ENCODE data around the gene RLN3.
"Not testable (repeated sequence)": the region's sequence is repeated elsewhere in the genome, so short reads cannot be mapped to it uniquely, and the experiment has no call there.

Gene RLN3

DNA sequence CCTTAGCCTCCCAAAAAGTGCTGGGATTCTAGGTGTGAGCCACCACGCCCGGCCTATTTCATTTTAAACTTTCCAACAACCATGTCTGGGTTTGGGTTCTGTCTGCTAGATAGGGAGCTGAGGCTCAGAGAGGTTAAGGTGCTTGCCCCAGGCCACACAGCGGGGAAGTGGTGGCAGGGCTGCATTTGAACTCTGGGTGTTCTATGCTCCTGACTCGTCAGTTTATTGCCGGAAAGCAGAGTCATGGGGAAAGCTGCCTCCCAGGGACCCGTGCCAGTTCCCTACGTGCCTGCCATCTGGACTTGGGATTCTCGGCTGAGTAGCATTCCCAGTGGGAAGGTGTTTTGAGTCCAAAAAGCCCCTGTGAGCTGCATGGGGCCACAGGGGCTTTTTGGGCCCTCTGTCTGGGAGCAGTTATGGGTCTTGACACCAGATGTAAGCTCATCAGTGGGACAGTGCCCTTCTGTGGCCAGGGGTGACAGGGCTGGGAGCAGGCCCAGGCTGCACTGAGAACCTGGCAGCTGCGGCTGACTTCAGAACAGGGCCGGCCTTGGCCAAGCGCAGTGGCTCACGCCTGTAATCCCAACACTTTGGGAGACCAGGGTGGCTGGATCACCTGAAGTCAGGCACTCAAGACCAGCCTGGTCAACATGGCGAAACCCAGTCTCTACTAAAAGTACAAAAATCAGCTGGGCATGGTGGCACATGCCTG, 32.8 kb upstream of the RLN3 start:
- DNase-seq (ENCODE audit: low read depth, low spot score), result no peak

DNA sequence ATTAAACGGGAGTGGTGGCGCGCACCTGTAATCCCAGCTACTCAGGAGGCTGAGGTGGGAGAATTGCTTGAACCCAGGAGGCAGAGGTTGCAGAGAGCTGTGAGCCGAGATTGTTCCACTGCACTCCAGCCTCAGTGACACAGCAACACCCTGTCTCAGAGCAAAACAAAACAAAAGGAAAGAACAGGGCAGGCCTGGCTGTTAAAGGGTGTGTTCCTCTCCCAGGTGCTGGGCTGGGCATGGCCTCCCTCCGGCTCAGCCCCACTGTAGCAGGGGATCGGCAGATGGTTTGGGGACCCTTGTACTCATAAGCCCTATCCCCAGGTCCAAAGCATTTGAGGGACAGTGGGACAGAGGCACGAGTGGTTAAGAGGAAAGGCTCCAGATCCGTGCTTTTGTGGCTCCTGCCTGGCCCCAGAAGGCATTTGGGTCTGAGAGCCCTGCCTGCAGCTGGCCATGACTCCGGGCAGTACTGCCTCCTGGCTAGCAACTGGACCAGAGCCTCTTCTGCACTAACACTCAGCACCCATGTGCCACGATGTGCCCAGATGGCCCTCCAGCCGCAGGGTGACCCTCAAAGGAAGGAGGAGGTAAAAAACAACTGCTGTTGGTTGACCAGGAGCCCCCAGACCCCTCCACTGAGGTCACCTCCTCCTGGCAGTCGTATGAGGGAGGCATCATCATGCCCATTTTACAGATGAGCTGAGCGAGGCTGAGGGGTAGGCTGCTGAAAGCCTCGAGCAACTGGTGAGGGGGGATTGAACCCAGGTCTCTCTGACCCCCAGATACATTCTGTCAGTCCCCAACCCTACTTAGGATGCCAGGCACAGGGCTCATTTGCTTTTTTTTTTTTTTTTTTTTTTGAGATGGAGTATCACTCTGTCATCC, 31.8 kb upstream of the RLN3 start:
- no peak for DNase-seq (ENCODE audit: low read depth, low spot score)

DNA sequence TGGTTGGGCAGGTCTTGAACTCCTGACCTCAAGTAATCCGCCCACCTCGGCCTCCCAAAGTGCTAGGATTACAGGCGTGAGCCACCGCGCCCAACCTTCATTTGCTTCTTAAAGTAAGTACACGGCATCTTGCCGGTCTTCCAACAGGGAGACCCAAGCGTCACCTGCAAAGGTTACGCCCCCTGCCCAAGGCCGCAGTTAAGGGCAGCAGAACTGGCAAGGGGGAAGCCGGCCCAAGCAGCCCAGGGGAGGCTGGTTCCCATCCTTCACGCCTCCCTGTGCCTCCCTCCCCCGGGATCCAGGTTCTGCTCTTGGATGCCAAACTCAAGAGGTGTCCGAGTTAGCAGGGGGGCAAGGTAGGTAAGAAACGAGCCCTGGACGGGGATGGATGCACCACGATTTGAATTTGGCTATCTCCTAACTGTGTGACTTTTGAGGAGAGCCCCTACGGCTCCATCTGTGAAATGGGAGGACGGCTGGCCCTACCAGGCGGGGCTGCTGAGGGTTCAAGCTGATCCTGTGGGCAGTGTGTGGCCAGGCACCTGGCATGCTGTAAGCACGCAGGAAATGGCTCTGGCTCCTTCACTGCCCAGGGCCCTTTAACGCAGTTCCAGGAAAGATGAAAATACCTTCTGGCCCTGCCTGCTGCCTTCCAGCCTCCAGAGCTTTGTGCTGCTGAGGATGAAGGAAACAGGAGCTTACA, 30.9 kb upstream of the RLN3 start:
- DNase-seq (ENCODE audit: low read depth, low spot score), result no peak

DNA sequence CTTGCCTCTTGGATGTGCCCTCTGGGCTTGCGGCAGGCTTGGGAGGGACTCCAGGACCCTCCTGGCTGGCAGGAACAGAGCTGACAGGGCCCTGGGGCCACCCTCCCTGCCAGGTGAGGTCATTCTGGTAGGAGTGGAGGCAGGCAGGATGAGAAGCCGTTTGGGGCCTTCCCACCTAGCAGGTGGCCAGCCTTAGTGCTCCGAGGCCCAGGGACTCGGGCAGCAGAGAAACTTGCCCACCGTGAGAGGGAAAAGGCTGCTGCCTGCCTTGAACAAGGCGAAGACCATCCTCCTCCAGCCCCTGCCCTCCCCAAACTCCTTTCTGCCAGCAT, 30.4 kb upstream of the RLN3 start:
- DNase-seq (ENCODE audit: low read depth, low spot score), result no peak

DNA sequence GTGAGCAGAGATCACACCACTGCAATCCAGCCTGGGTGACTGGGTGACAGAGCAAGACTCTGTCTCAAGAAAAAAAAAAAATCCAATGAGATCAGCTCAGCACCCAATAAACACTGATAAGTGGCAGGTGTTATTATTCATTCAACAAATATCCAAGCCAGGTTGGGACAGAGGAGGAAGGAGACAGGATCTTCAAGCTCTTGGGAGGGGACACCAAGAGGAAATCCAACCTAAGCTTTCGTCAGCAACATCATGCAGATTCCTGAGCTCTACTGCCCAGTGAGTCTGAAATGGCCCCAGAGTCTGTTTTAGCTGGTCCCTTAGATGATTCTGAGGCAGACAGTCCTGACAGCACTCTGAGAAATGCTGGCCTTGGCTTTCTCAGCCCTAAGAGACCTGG, 29.5 kb upstream of the RLN3 start:
- no peak for DNase-seq (ENCODE audit: low read depth, low spot score)

DNA sequence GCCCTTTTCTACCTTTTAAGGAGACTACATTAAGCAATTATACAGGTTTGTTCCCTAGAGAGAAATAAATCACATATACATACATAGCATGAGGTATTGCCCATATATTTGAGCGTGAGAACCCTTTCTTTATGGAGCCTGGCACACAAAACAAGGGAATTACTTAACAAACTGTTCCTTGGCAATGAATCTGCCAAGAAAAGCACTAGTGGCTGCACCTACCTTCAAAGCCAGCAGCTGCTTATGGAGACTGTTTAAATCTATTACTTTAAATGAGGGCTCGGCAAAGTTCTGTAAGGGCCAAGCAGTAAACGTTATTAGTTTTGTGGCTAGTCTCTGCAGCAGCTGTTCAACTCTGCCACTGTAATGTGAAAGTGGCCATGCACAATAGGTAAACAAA, 28.9 kb upstream of the RLN3 start:
- no peak for DNase-seq (ENCODE audit: low read depth, low spot score)

DNA sequence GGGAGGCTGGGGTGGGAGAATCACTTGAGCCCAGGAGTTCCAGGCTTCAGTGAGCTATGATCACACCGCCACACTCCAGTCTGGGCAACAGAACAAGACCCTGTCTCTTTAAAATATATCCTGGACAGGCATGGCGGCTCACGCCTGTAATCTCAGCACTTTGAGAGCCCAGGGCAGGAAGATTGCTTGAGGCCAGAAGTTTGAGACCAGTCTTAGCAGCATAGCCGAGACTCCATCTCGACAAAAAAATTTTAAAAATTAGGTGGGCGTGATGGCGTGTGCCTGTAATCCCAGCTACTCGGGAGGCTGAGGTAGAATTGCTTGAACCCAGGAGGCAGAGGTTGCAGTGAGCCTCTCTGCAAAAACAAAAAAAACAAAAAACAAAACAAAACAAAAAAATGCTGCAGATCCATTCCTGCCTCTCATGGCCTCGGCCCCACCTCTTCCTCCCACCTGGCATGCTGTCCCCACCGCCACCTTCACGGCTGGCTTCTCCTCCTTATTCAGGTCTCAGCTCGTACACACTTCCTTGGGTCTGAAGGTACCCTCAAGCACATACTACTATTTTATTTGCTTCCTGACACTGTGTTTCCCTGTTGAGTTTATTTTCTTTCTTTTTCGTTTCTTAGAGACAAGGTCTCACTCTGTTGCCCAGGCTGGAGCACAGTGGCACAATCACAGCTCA, 27.1 kb upstream of the RLN3 start:
- DNase-seq (ENCODE audit: low read depth, low spot score), result no peak

DNA sequence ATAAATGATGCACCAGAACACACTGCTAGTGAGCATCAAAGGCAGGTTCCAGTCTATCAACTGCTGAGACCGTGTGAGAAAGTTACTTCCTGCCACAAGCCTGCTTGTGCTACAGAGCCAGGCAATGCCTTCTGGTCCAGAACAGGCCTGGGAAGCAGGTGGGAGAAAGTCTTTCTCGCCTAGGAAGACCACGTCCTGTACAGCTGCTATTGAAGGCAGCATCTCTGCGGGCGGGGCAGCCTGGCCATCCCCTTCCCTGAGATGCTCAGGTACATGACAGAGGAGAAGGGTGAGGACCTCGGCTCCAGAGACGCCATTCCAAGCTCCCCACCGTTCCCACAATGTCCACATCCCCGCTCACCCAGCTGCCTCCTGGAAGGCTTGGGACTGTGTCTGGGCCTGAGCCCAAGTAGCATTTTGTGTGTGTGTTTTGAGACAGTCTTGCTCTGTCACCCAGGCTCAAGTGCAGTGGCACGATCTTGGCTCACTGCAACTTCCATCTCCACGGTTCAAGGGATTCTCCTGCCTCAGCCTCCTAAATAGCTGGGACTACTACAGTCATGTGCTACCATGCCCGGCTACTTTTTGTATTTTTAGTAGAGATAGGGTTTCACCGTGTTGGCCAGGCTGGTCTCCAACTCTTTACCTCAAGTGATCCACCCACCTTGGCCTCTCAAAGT, 25.2 kb upstream of the RLN3 start:
- DNase-seq (ENCODE audit: low read depth, low spot score), result no peak

DNA sequence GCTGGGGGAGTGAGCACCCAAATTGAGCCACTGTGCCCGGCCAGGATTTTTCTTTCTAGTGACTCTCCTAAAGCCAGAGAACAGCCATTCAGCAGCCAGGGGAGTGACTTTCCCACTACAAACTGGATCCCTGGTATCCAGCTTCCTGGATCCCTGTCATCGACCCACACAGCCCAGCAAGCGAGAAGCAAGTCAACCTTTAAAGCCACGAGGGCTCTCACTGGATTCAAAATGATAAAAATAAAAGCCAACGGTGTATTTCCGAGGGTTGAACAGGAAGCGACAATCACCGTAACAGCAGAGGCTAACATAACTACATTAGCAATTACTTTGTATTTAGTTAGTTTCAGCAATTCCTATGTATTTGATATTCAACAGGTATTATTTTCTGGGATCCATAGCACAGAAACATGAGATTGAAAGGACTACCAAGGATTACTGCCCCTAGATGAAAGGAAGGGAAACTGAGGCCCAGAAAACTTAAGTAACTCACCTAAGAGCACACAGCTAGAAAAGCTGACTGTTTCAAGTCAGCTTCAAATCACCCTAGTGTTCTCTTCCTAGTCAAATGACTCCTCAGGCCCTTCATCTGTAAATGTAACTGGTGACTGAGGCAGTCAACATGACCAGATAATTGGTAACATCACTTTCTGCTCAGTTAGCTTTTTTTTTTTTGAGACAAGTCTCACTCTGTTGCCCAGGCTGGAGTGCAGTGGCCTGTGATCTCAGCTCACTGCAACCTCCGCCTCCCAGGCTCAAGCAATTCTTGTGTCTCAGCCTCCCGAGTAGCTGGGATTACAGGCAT, 24.5 kb upstream of the RLN3 start:
- no peak for DNase-seq (ENCODE audit: low read depth, low spot score)

DNA sequence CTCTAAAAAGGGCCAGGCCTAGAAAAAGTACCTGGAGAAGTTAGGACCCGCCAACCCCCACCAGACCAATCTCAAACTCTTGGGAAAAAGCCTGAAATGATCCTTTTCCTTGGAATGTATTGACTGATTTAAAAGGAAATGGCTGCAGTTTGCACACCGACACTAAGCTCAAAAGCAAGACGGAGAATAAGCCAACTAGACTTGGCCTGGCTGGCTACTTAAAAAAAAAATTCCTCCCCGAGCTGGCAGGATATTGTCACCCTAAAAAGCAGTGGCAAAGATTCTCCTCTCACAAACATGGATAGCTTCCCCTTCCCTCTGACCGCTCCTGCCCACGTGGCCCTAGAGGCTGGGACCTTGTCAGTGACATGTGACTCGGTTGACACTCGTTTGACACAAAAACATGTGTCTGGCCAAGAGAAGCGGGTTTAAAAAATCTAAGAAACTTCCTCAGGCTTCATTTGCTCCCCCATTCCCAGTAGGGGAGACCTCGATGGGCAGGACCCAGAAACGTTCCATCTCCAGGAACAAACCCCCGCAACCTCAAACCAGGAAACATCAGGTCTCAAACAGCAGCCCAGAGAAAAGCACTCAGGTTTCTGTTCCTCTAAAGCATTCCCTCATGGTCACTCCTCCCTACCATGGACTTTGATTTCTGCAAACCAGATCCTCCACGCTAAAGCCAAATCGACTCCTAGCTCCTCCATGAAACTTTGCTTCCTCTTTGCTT, 23.2 kb upstream of the RLN3 start:
- DNase-seq (ENCODE audit: low read depth, low spot score), result no peak

DNA sequence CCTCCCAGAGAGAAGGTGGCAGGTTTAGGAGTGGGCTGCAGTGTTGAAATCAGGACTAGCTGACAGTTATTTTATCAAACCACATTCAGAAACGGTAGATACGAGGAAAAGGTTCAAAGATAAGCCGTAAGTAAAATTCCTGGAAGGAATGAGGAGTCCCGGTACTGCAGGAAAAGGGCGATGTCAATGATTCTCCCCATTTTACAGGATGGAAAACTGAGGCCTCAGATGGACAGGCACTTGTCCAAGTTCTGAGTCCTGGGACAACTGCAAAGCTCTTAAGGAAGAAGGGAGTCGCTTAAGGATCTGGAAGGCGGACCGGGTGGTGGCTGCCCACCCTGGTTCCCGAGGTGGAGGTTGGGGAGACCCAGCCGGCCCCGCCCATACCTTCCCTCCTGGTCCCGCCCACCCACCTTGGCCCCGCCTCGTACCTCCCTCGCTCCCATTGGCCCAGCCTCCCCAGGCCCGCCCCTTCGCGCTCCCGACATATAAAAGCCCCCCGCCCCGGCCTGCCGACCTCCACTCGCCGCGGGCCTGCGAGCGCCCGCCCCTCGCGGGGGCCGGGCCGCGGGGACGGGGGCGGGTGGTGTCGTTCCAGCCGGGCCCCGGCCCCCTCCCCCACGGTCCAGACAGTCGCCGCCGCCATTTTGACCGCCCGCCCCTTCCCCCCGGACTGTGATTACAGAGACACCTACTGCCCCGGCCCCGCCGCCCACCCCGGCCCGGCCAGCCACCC, 22.4 kb upstream of the RLN3 start:
- DNase-seq (ENCODE audit: low read depth, low spot score), result peak; percentile 96

DNA sequence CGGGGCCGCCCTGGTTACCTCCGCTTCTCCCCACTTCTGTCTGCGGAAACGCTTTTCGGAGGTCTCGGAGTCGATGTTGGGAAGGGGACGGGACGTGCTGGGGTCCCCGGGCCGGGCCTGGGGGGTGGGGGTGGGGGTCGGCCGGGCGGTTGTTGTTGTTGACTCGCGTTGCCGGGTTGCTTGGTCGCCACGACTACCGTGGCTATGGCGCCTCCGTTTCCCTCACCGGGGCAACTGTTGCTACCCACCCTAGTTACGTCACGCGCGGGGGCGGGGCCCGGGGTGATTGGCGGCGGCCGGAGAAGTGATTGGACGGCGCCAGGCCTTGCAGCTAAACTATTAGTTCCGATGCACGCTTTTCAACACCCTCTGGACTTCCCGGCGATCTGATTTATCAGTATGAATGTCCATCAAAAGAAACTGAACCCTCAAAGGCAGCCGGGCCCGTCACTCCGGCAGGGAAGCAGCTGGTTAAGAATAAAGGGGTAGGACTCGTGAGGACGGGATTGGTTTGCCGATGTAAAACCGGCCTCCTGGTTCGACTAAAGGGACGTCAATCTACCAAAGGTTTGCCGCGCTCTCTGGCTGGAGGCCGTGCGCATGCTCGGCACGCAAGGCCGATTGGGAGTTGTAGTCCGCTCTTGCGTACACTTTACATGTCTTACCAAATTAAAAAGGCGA, 21.7 kb upstream of the RLN3 start, which contains the start of gene RFX1:
Gene RFX1, minus strand, starts transcription at position 236 of the 681 bp plus-strand sequence. CDS start 12,477 bp downstream, outside the sequence.
- peak; percentile 100 for DNase-seq (ENCODE audit: low read depth, low spot score)

DNA sequence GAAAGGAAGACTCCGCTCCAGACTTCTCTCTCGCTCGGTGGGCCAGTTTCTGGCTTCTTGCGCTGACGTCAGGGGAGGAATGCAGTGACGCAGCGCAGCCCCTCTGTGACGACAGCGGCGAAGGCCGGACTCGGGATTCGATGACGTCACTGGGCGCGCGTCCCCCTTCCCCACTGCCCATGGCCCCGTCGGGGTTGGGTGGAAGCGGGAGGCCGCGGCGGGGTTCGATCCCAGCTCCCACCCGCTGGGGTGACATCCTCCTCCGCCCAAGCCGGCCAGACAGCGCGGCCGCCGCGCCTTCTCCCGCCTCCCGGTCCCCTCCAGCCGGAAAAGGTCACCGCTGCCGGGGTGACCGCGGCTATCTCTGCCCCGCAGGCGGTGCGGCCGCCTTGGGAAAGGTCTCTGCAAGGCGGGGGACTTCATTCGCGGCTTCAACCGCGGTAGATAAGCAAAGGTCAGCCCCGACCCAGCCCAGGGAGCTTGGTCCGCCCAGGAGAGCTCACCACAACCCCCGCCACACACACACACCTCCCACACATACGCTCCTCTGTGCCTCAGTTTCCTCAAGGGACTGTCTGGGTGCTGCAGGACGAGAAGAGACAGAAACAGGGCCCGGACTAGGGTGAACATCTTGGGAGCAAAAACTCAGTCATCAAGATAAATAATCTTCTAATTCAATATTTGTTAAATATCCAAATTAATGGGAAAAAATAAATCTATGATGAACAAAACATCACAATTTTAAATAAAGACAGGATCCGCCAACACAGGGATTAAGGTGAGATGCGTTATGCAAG, 21.0 kb upstream of the RLN3 start:
- DNase-seq (ENCODE audit: low read depth, low spot score), result no peak

DNA sequence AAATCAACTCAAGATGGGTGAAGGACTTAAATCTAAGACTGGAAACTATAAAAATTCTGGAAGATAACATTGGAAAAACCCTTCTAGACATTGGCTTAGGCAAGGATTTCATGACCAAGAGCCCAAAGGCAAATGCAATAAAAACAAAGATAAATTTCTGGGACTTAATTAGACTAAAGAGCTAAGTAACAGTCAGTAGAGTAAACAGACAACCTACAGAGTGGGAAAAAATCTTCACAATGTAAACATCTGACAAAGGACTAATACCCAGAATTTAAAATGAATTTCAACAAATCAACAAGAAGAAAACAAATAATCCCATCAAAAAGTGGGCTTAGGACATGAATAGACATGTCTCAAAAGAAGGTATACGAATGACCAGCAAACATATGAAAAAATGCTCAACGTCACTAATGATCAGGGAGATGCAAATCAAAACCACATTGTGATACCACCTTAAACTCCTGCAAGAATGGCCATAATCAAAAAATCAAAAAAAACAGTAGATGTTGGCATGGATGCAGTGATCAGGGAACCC, 15.5 kb upstream of the RLN3 start:
- DNase-seq (ENCODE audit: low read depth, low spot score), result no peak

DNA sequence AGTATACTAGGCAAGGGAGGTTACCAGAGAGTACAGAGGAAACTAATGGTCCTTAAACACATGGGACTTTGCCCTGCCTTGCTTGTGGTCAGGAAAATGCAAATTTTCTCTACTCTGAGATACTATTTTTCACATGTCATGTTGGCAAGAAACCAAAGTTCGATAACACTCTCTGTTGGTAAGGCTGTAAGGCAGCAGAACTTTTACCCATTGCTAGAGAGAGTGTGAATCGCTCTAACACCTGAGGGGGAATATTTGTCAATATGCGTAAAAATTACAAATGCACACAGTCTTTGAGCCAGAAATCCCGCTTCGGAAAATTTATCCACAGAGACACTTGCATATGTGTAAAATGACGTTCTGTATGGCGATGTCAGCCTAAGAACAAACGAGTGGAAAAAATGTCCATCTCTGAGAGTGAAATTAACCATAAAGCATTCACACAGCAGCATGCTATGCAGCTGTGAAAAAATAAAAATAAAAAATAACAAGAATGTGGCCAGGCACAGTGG, 12.4 kb upstream of the RLN3 start:
- peak; percentile 22 for DNase-seq (ENCODE audit: low read depth, low spot score)

DNA sequence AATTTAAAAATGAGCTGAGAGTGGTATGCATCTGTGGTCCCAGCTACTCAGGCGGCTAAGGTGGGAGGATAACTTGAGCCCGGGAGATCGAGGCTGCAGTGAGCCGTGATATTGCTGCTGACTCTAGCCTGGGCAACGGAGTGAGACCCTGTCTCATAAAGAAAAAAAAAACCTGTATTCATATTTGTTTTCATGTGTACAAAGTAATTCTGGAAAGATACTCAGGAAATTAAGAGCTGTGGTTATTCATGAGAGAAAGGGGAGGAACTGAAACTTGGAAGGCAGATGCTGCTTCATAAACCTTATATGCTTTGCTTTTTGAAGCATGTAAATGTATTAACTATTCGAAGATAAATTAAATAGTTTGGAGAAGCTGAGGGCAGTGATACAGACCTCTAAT, 8.8 kb upstream of the RLN3 start:
- no peak for DNase-seq (ENCODE audit: low read depth, low spot score)

DNA sequence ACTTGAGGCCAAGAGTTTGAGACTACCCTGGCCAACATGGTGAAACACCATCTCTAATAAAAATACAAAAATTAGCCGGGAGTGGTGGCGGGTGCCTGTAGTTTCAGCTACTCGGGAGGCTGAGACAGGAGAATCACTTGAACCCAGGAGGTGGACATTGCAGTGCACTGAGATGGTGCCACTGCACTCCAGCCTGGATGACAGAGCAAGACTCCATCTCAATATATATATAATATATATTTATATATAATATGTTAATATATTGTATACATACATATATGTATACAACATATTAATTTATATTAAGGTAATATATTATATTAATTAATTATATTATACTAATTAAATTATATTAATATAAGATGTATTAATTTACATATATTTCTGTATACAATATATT, 8.2 kb upstream of the RLN3 start:
- not testable (repeated sequence) for DNase-seq (ENCODE audit: low read depth, low spot score)
